Naive B cell (primary cell): Measurements from ENCODE around the gene ZBTB38. TPM values are rescaled to one million over a fixed set of nuclear protein-coding genes. Genes with fewer than 3 reads are reported as not detected.
A peak's percentile ranks its signal among the peaks of the same experiment; 100 is the strongest.

Source experiments
- ATAC-seq, 2 donors: fragments of 150-1000 bp; cut with Tn5 transposase; 2 replicates each; pipeline ENCODE4 v1.10.0; 2021; ENCODE audit warnings: low read depth in 2 of 2, mild to moderate bottlenecking in 2 of 2, moderate library complexity in 2 of 2
- DNase-seq: peaks from one replicate; pipeline ENCODE4 v3.0.0; 2022
- H3K27ac Mint-ChIP-seq, 6 donors: one replicate each; pipeline ENCODE4 v1.8.0; 2020 to 2022; ENCODE audit warnings: mild to moderate bottlenecking in 6 of 6, mixed read lengths in 6 of 6, moderate library complexity in 5 of 6, inconsistent platforms in 2 of 6
- H3K27me3 Mint-ChIP-seq, 3 donors: one replicate each; pipeline ENCODE4 v1.8.0; 2021 to 2022; ENCODE audit warnings: mixed read lengths in 3 of 3, mild to moderate bottlenecking in 1 of 3
- H3K36me3 Mint-ChIP-seq, 2 donors: one replicate each; pipeline ENCODE4 v1.8.0; 2020 to 2022; ENCODE audit warnings: mixed read lengths in 2 of 2, inconsistent platforms in 1 of 2, mild to moderate bottlenecking in 1 of 2
- H3K4me1 Mint-ChIP-seq, 3 donors: one replicate each; pipeline ENCODE4 v1.8.0; 2020 to 2022; ENCODE audit warnings: mixed read lengths in 3 of 3, inconsistent platforms in 1 of 3, mild to moderate bottlenecking in 1 of 3, moderate library complexity in 1 of 3
- H3K4me3 Mint-ChIP-seq, 8 donors: one replicate each; pipeline ENCODE4 v1.8.0; 2020 to 2022; ENCODE audit warnings: mild to moderate bottlenecking in 8 of 8, mixed read lengths in 8 of 8, moderate library complexity in 8 of 8, inconsistent platforms in 2 of 8
- H3K9me3 Mint-ChIP-seq, 7 donors: one replicate each; pipeline ENCODE4 v1.8.0; 2020 to 2022; ENCODE audit warnings: mixed read lengths in 7 of 7, mild to moderate bottlenecking in 5 of 7, inconsistent platforms in 2 of 7, moderate library complexity in 1 of 7
- polyA plus RNA-seq, 6 donors: library from polyadenylated mRNA; unstranded; fragments of 300-500 nt; fragmentation: Illumina TruSeq; gene quantifications; one replicate each; pipeline ENCODE4 v1.2.3, GENCODE V29; 2021; ENCODE audit warnings: low read depth in 6 of 6

ZBTB38 gene
- polyA plus RNA-seq, 6 donors from 2014 or later: 15.9 to 48.1 (median 35.4) TPM

DNA sequence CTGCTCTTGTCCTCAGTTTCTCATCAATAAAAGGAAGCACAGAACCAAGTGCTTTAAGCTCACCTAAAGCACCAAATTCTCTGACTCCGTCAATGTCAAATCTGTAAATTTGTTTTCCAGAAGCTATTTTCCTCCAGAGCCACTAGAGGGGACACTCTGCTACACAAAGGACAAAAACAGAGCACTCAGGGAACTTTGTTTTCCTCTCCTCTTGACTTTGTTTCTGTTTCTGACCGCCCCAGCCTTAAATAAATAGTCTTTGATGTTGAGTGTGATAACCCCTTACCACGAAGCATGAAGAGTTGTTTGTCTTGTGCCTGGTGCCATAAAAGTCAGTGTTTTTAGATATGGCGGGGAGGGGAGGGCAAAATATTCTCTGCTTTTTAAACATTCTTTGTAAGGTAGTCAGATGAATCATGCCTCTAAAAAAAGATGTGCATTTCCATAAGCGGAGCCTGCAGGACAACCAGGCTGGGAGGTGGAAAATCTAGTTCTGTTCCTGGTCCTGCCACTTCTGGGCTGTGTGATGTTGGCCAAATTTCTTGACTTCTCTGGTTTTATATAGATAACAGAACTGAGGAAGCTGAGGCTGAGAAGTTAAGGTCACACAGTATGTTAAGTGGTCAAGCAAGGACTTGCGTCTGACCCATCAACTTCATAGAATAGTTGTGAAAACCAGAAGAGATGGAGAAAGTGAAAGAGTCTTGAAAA is 7.3 kb upstream of the ZBTB38 start:
- Mint-ChIP-seq H3K4me1 (no peaks in the 10 kb centered on the region), H3K4me3 (no peak overlapping the region), H3K27ac (peak overlapping the region in 1 of 6 donors; percentile 21), H3K9me3 (peaks cover 0 to 12% (median 5%) of the 10 kb centered on the region in 7 donors), H3K36me3 (no peaks in the 10 kb centered on the region), H3K27me3 (peaks cover 11 to 26% (median 13%) of the 10 kb centered on the region in 3 donors)
- ATAC-seq: no peak
- DNase-seq: no peak

- no peak for ATAC-seq
- peaks cover 11 to 26% (median 13%) of the 10 kb centered on the region in 3 donors for H3K27me3 Mint-ChIP-seq
- no peak for DNase-seq
- peaks cover 0 to 12% (median 5%) of the 10 kb centered on the region in 7 donors for H3K9me3 Mint-ChIP-seq
- no peaks in the 10 kb centered on the region for H3K4me1 Mint-ChIP-seq
- H3K4me3 Mint-ChIP-seq: no peak overlapping the region
- no peaks in the 10 kb centered on the region for H3K36me3 Mint-ChIP-seq
- no peak overlapping the region for H3K27ac Mint-ChIP-seq
Measured at GRCh38 chr3:141362736-141363135, 5.6 kb upstream of the ZBTB38 start.

- H3K4me3 Mint-ChIP-seq: no peak overlapping the region
- no peak for ATAC-seq
- H3K27me3 Mint-ChIP-seq: peaks cover 11 to 20% (median 13%) of the 10 kb centered on the region in 3 donors
- no peak for DNase-seq
- H3K27ac Mint-ChIP-seq: no peak overlapping the region
- peaks cover 0 to 12% (median 5%) of the 10 kb centered on the region in 7 donors for H3K9me3 Mint-ChIP-seq
- H3K4me1 Mint-ChIP-seq: peaks cover 0 to 6% (median 5%) of the 10 kb centered on the region in 3 donors
- H3K36me3 Mint-ChIP-seq: no peaks in the 10 kb centered on the region
Measured at GRCh38 chr3:141365201-141365600, 3.1 kb upstream of the ZBTB38 start.

DNA sequence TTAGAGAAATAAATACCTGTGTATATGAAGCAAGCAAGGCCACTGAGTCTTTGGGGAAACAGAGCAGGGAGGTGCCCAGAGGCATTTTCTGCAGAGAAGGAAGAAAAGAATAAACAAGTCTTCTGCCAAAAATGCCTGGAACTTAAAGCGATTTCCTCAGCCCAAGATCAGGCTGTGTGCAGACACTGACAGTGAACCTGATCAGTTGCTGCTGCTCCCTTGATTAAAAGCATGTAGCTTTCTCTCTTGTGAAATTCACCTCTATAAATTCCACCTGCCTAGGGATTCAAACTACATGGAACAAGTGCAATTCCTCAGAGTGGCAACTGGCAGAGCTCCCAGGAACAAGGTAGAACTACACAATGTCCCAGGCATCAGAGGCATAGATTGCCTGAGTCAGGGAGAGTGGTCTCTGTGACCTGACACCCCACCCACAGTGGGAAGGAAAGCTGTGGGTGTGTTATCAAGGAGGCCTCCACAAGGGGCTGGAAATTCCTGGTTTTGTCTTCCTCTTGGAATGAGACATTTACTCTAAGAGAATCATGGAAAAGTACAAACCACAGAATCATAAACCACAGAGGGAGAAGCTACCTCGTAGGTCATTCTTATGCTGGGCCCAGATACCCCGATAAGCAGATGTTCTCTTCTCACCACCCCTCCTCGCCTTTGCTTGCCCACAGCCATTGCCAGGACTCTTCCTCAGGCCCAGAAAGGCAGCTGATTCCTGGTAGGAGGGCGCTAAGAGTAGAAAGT is 1.8 kb upstream of the ZBTB38 start:
- Mint-ChIP-seq H3K36me3 (no peaks in the 10 kb centered on the region), H3K27ac (no peak overlapping the region), H3K4me3 (no peak overlapping the region), H3K4me1 (peaks cover 0 to 11% (median 7%) of the 10 kb centered on the region in 3 donors), H3K9me3 (peaks cover 0 to 13% (median 7%) of the 10 kb centered on the region in 7 donors), H3K27me3 (peaks cover 2 to 9% (median 7%) of the 10 kb centered on the region in 3 donors)
- no peak for DNase-seq
- no peak for ATAC-seq

GRCh38 chr3:141367038-141367730 is 1.1 kb upstream of the ZBTB38 start:
- peaks cover 0 to 13% (median 7%) of the 10 kb centered on the region in 7 donors for H3K9me3 Mint-ChIP-seq
- DNase-seq: no peak
- H3K36me3 Mint-ChIP-seq: no peaks in the 10 kb centered on the region
- H3K4me1 Mint-ChIP-seq: peaks cover 0 to 11% (median 7%) of the 10 kb centered on the region in 3 donors
- H3K27ac Mint-ChIP-seq: peak overlapping the region in 1 of 6 donors; percentile 51
- H3K4me3 Mint-ChIP-seq: no peak overlapping the region
- H3K27me3 Mint-ChIP-seq: peaks cover 0 to 8% (median 5%) of the 10 kb centered on the region in 3 donors
- no peak for ATAC-seq

DNA sequence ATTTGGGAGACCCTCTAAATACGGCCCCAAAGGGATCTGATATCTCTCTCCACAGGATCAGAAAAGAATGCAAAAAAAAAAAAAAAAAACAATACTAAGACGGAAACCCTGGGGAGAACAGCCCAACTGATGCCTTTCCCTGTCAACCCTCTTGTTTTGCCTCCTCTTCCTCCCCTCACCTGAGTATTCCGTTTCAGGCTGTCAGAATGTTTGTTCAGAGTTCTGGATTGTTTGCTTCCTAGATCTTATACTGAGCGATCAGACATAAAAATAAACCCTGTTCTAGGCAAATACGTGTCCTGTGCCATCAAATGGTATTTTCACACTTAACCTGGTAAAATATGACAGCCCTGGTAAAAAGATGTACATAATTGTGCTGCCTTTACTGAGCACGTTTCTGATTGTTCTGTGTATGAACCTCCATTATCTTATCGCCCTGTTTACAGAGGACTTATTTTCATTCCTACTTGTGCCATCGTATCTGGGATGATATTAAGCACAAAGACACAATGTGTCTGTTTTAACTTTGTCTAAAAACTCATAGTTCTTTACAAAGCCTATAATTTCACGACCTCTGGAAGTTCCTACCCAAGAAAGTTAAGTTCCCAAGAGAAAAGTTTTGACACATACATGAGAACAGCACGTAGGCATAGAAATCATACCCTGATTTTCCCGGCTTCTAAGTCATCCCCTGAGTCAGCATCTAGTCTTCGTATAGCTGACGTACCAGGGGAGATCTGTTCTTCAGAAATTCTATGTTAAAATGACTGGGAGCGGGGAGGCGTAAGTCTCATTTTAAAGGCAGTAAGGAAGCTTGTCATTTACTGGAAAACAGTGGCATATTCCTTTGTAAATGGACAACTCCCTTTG is 856 bp downstream of the ZBTB38 start:
- peak overlapping the region in 1 of 6 donors; percentile 79 for H3K27ac Mint-ChIP-seq
- H3K4me3 Mint-ChIP-seq: no peak overlapping the region
- no peaks in the 10 kb centered on the region for H3K27me3 Mint-ChIP-seq
- H3K9me3 Mint-ChIP-seq: peaks cover 0 to 2% (median 0%) of the 10 kb centered on the region in 7 donors
- H3K4me1 Mint-ChIP-seq: peaks cover 0 to 11% (median 7%) of the 10 kb centered on the region in 3 donors
- ATAC-seq (no peak), DNase-seq (no peak)
- H3K36me3 Mint-ChIP-seq: no peaks in the 10 kb centered on the region

GRCh38 chr3:141370065-141370533 is 1.8 kb downstream of the ZBTB38 start:
- Mint-ChIP-seq H3K4me3 (no peak overlapping the region), H3K4me1 (peaks cover 0 to 11% (median 7%) of the 10 kb centered on the region in 3 donors), H3K27me3 (no peaks in the 10 kb centered on the region), H3K27ac (peak overlapping the region in 3 of 6 donors; percentile 3 to 70 (median 36)), H3K36me3 (no peaks in the 10 kb centered on the region), H3K9me3 (peaks cover 0 to 2% (median 0%) of the 10 kb centered on the region in 7 donors)
- ATAC-seq (peak; percentile 99), DNase-seq (peak; percentile 82)

GRCh38 chr3:141371882-141372281 is 3.6 kb downstream of the ZBTB38 start:
- no peaks in the 10 kb centered on the region for H3K27me3 Mint-ChIP-seq
- H3K27ac Mint-ChIP-seq: no peak overlapping the region
- no peak overlapping the region for H3K4me3 Mint-ChIP-seq
- H3K4me1 Mint-ChIP-seq: peaks cover 4 to 11% (median 11%) of the 10 kb centered on the region in 3 donors
- H3K36me3 Mint-ChIP-seq: no peaks in the 10 kb centered on the region
- ATAC-seq (no peak), DNase-seq (no peak)
- peaks cover 0 to 2% (median 0%) of the 10 kb centered on the region in 7 donors for H3K9me3 Mint-ChIP-seq

DNA sequence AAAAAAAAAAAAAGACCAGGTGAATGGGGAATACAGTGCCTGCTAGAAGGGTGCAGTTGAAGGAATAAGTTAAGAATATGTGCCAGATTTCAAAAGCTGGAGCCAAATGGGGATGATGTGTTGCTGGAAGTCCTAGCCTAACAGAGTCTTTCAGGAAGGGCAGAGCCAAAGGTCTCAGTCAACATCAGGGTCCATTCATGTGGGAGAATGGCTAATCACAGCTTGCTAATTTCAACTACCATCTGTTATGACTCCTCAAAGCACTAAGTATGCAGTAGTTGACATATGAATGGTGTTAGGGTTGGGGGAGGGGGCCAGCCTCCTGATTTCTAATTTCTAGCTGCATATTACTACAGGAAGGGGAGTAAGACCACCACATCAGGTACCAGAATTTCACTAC is 4.4 kb downstream of the ZBTB38 start:
- ATAC-seq: no peak
- H3K36me3 Mint-ChIP-seq: no peaks in the 10 kb centered on the region
- no peaks in the 10 kb centered on the region for H3K27me3 Mint-ChIP-seq
- H3K27ac Mint-ChIP-seq: no peak overlapping the region
- H3K4me1 Mint-ChIP-seq: peaks cover 4 to 11% (median 11%) of the 10 kb centered on the region in 3 donors
- no peak for DNase-seq
- H3K4me3 Mint-ChIP-seq: no peak overlapping the region
- H3K9me3 Mint-ChIP-seq: peaks cover 0 to 2% (median 0%) of the 10 kb centered on the region in 7 donors

DNA sequence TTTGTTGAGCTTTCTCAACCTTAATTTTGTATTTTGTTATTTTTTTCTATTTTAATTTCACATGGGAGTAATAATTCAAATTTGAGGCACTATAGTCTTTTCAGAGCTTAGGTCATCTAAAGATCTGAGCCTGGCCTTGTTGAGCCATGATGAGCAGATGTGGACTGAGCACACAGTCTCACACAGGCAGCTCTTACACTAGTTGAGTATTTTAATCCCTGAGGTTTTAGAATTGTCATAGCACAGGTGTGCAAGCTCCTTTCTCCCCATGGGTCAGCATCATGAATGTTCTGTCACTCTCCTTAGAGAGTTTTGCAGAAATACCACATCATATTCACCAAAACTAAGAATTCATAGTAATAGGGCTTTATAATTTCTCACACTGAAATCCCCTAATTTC is 4.9 kb downstream of the ZBTB38 start:
- no peak for DNase-seq
- Mint-ChIP-seq H3K36me3 (no peaks in the 10 kb centered on the region), H3K27ac (no peak overlapping the region), H3K9me3 (peaks cover 0 to 2% (median 0%) of the 10 kb centered on the region in 7 donors), H3K27me3 (no peaks in the 10 kb centered on the region), H3K4me3 (no peak overlapping the region), H3K4me1 (peaks cover 4 to 11% (median 11%) of the 10 kb centered on the region in 3 donors)
- no peak for ATAC-seq

DNA sequence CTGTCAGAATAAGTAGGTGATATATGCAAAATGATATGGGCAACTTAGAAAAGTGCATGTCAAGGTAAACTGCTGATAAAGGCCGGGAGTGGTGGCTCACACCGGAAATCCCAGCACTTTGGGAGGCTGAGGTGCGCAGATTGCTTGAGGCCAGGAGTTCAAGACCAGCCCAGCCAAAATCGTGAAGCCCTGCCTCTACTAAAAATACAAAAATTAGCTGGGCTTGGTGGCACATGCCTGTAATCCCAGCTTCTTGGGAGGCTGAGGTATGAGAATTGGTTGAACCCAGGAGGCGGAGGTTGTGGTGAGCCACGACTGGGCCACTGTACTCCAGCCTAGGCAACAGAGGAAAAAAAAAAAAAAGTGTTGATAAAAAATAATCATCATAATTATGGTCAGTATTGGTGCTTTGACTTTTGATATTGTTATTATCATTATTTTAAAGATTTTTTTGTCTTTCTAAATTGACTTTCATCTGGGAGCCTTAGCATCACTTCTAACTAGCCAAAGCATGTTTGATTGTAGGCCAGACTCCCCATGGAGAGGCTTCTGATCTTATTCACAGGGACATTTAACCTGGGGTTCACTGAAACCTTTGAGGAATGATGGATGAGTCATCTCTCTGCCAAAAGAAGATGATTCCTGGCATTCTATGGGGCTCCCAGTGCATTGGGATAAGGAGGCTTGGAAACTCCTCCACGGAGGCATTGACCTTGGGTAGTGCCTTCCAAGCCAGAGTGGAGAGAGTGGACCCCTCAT is 5.6 kb downstream of the ZBTB38 start:
- DNase-seq (no peak), ATAC-seq (no peak)
- no peak overlapping the region for H3K27ac Mint-ChIP-seq
- H3K4me3 Mint-ChIP-seq: no peak overlapping the region
- peaks cover 0 to 2% (median 0%) of the 10 kb centered on the region in 7 donors for H3K9me3 Mint-ChIP-seq
- no peaks in the 10 kb centered on the region for H3K27me3 Mint-ChIP-seq
- no peaks in the 10 kb centered on the region for H3K36me3 Mint-ChIP-seq
- H3K4me1 Mint-ChIP-seq: peaks cover 4 to 11% (median 11%) of the 10 kb centered on the region in 3 donors
